KMS-11 (cell line): ENCODE data around the gene KIF25.

Experiments used
- H2AFZ ChIP-seq: fragments of 200-600 bp; sonication (generic); 2 replicates; pipeline ENCODE4 v1.6.1; 2016; ENCODE audit warnings: antibody characterized with exemption, mixed run types, low read depth
- H3K27ac ChIP-seq: fragments of 200-600 bp; sonication (generic); 2 replicates; pipeline ENCODE4 v1.6.1; 2016; ENCODE audit warnings: mild to moderate bottlenecking, mixed run types
- H3K27me3 ChIP-seq: fragments of 200-600 bp; sonication (generic); 2 replicates; pipeline ENCODE4 v1.6.1; 2017; ENCODE audit warnings: mild to moderate bottlenecking, low read depth, mixed run types, moderate library complexity; ENCODE audit not compliant: insufficient read depth
- H3K36me3 ChIP-seq: fragments of 200-600 bp; sonication (generic); 2 replicates; pipeline ENCODE4 v1.6.1; 2017; ENCODE audit warnings: mild to moderate bottlenecking, mixed run types; ENCODE audit not compliant: insufficient read depth
- H3K4me1 ChIP-seq: fragments of 200-600 bp; sonication (generic); 2 replicates; pipeline ENCODE4 v1.6.1; 2016; ENCODE audit warnings: mild to moderate bottlenecking, low read depth, mixed run types; ENCODE audit not compliant: poor library complexity, severe bottlenecking
- H3K4me2 ChIP-seq: fragments of 200-600 bp; sonication (generic); 2 replicates; pipeline ENCODE4 v1.7.0; 2016; ENCODE audit warnings: mild to moderate bottlenecking, mixed run types
- H3K4me3 ChIP-seq: fragments of 200-600 bp; sonication (generic); IDR thresholded peaks from 2 replicates; pipeline ENCODE4 v1.6.1; 2017; ENCODE audit warnings: low read depth, low read length, mixed read lengths; ENCODE audit not compliant: insufficient read depth
- H3K79me2 ChIP-seq: fragments of 200-600 bp; sonication (generic); 2 replicates; pipeline ENCODE4 v1.6.1; 2016; ENCODE audit warnings: low read depth, mixed run types; ENCODE audit not compliant: insufficient read depth
- H3K9ac ChIP-seq: fragments of 200-600 bp; sonication (generic); 2 replicates; pipeline ENCODE4 v1.6.1; 2016; ENCODE audit warnings: mild to moderate bottlenecking, mixed run types
- H4K20me1 ChIP-seq: fragments of 200-600 bp; sonication (generic); 2 replicates; pipeline ENCODE4 v1.6.1; 2016; ENCODE audit warnings: mild to moderate bottlenecking, mixed run types; ENCODE audit not compliant: insufficient read depth
- TF ChIP-seq, protein P1 (sequence below): fragments of 200-600 bp; sonication (generic); conservative IDR thresholded peaks from 2 replicates; pipeline ENCODE4 v1.6.1; 2017; ENCODE audit warnings: low read depth, mild to moderate bottlenecking, antibody characterized with exemption, low read length, moderate library complexity, mixed read lengths

The KIF25 gene

DNA sequence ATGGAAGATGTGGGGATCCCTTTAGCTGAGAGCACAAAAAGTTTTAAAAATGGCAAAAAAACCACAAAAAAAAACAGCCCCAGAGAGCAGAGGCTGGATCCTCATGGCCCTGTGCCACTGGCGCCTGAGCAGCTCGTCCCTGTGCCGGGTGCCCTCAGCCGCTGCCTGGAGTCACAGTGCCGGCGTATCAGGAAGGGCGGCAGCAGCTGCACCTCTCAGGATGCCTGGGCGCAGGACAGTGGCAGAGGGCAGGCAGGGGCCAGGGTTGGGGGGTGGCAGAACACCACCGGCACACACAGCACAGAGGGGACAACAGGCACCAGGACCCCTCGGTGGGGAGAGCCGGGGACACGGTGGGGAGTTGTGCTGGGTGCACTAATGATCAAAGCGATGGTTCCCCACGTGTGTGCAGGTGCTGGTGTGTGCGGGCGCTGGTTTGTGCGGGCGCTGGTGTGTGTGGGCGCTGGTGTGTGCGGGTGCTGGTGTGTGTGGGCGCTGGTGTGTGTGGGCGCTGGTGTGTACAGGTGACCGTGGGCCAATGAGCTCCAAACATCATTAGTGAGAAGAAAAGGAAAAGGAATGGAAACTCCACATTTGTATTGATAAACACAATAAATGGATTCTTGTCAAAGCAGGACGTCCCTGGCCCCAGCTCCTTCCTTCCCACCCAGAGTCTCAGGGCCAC lies 83.1 kb downstream of the KIF25 start:
- no peak overlapping the region for H3K9ac ChIP-seq
- H3K79me2 ChIP-seq, result no peaks in the 10 kb centered on the region
- no peak overlapping the region for H3K27ac ChIP-seq
- no peak overlapping the region for H3K4me2 ChIP-seq
- H2AFZ ChIP-seq, result no peak overlapping the region
- peaks cover 9% of the 10 kb centered on the region; the same call in 1 of the 2 replicates for H3K27me3 ChIP-seq
- TF ChIP-seq, protein P1, sequence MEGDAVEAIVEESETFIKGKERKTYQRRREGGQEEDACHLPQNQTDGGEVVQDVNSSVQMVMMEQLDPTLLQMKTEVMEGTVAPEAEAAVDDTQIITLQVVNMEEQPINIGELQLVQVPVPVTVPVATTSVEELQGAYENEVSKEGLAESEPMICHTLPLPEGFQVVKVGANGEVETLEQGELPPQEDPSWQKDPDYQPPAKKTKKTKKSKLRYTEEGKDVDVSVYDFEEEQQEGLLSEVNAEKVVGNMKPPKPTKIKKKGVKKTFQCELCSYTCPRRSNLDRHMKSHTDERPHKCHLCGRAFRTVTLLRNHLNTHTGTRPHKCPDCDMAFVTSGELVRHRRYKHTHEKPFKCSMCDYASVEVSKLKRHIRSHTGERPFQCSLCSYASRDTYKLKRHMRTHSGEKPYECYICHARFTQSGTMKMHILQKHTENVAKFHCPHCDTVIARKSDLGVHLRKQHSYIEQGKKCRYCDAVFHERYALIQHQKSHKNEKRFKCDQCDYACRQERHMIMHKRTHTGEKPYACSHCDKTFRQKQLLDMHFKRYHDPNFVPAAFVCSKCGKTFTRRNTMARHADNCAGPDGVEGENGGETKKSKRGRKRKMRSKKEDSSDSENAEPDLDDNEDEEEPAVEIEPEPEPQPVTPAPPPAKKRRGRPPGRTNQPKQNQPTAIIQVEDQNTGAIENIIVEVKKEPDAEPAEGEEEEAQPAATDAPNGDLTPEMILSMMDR, result no peak
- H4K20me1 ChIP-seq, result no peaks in the 10 kb centered on the region
- no peaks in the 10 kb centered on the region for H3K36me3 ChIP-seq
- H3K4me3 ChIP-seq, result no peak overlapping the region
- no peaks in the 10 kb centered on the region for H3K4me1 ChIP-seq

DNA sequence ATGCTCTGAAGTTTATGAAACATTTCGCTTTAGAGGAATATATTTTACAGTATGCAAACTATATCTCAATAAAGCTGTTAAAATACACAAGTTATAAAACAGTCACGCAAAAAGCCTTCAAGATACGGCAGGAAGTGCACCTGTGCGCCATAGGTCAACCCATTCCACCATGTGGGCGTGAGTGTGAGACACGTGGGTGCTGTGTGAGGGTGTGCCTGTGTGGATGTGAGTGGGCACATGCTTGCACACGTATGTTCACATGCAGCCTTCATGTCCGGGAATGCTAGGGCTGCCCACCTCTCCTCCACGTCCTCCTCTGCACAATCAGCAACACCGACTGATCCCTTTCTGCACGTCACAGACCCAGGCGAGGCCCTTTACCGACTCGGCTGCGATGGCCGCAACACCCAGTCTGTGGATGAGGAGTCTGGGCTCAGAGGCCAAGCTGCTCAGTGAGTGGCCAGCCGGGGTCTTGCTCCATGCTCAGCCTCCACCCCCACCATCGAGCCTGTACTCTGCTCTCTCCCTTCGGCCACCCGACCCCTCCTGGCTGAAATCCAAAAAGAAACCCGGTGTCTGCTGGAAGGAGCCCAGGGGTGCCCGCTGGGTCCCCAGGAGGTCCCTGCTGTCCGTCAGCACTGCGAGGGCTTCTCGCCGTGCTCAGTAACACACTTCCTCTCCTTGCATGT lies 84.5 kb downstream of the KIF25 start:
- Histone ChIP-seq H3K9ac (no peak overlapping the region), H3K27ac (no peak overlapping the region), H2AFZ (no peak overlapping the region), H3K27me3 (peaks cover 9% of the 10 kb centered on the region; the same call in 1 of the 2 replicates), H3K4me2 (no peak overlapping the region), H3K4me1 (no peaks in the 10 kb centered on the region), H3K4me3 (no peak overlapping the region), H3K79me2 (no peaks in the 10 kb centered on the region), H4K20me1 (no peaks in the 10 kb centered on the region), H3K36me3 (no peaks in the 10 kb centered on the region)
- TF ChIP-seq, protein P1, result no peak

DNA sequence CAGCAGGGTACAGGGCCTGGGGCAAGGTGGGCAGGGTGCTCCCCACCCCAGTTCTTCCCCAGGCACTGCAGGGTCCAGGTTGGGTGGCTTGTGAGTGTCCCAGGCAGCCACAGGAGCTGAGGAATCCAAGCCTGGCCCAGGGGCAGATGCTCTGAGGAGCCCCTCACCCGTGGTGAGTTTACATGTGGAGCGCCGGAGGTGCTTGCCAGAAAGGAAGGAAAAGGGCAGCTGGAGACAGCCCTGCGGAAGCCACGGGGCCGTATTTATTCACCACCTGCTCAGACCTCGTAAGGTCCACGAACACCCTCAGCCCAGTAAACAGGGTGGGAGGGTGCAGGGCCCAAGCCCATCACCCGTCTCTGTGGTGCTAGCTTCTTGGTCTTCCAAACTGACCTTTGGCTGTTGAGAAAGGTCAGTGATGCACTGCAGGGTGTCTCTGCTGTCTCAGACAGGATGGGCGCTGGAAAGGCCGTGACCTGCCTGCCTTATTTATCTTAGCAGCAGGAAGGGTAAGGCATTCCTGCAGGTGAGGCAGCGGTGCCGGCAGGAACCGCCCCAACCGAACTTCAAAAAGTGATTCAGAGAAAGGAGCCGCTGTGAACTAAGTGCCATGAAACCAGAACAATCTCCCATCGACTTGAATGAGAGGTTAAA lies 85.5 kb downstream of the KIF25 start:
- Histone ChIP-seq H3K4me1 (no peaks in the 10 kb centered on the region), H4K20me1 (no peaks in the 10 kb centered on the region), H3K27me3 (peaks cover 9% of the 10 kb centered on the region; the same call in 1 of the 2 replicates), H2AFZ (no peak overlapping the region), H3K4me3 (no peak overlapping the region), H3K4me2 (no peak overlapping the region), H3K27ac (no peak overlapping the region), H3K9ac (no peak overlapping the region), H3K79me2 (no peaks in the 10 kb centered on the region), H3K36me3 (no peaks in the 10 kb centered on the region)
- TF ChIP-seq, protein P1, result no peak

DNA sequence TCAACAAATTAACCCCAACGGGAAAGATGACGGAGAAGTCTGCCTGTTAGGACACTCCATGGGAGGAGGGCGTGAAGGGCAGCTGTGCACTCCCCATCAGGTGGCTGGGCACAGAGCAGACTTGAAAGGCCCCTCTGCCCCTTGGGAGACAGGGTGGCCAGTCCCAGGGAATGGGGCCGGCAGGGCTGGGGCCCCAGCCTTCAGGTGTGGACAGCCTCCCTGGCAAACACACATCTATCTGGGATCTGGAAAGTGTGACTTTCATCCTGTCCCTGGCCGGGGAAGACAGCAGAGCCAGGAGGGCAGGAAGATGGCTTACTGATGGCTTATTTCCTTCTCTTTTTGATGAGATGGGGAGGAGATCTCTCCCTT lies 86.0 kb downstream of the KIF25 start:
- TF ChIP-seq, protein P1, result no peak
- no peak overlapping the region for H3K27ac ChIP-seq
- no peak overlapping the region for H3K4me2 ChIP-seq
- H3K4me1 ChIP-seq, result no peaks in the 10 kb centered on the region
- no peak overlapping the region for H3K9ac ChIP-seq
- H2AFZ ChIP-seq, result no peak overlapping the region
- H3K27me3 ChIP-seq, result peaks cover 12% of the 10 kb centered on the region; the same call in 1 of the 2 replicates
- H4K20me1 ChIP-seq, result no peaks in the 10 kb centered on the region
- no peaks in the 10 kb centered on the region for H3K36me3 ChIP-seq
- H3K4me3 ChIP-seq, result no peak overlapping the region
- no peaks in the 10 kb centered on the region for H3K79me2 ChIP-seq
